Fibroblast of the conjunctiva (primary cell): ENCODE measurements around the gene PANX1.

ENCODE experiments used
- DNase-seq: peaks from one replicate; pipeline ENCODE4 v3.0.0-alpha.2; 2010; ENCODE audit warnings: low read depth

Gene PANX1

DNA sequence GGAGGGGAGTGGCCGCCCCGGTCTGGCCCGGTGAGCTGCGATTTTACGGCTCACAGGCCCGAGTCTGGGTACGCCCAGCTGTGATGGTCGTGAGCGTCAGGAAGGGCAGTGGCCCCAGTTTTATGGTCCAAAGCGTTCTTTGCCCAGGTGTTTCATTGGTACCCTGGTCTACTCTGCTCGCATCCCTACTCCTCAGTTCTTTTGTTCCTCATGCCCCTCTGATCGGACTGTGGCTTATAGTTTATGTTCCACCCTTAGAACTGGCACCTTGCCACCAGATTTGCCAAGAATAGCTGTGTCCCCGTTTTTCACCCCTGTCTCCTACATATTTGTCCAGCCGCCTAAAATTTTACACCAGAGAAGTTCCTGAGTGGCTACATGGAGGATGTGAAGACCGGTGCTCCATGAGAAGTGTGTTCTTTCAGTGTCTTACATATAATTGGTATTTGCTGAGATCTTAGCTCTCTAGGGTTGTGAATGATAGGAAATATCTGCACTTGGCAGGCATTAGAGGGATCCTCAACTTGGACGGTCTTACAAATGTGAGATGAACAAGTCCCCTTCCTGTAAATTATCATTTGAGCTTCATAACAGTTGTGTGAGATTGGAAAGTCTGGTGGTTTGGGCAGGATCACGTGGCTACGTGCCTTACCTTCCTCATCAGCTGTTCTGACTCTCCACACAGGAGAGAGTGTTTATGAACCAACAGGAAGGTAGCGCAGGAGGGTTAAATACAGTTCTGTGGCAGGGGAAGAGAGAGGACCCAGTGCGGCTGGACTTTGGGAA is 1.1 kb downstream of the PANX1 start:
- no peak for DNase-seq

DNA sequence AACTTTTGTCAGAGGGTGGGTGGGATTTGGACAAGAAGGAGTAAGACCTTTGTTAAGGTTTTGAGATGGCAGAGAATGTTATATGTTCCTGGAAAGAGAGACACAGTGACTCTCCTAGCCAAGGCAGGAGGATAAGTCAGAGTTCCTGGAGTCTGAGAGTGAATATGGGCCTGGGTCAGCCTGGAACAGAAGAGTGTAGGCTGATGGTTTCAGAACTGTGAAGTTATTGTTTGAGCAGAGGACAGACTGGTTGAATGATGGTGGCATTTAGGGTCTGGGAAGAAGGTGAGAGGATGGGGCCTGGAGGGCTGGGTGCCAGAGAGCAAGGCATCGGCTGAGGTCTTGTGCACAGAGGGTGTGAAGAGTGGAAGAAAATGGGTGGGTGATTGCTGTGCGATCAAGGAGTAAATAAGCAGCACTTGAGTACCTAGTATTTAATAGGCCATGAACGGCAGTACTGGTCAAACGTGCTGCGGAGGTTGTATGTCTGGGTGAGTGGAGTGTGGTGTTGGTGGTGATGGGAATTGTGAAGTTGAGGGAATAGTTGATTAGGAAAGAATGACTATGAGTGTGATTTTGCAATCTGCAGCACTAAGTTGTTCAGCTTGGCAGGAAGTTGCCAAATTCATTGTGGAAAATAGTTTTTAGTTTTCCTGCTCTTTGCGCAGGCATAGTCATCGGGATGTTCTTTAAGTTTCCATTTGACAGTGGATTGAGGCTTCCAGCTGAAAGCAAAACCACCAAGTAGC is 1.8 kb downstream of the PANX1 start:
- DNase-seq: peak; percentile 81

DNA sequence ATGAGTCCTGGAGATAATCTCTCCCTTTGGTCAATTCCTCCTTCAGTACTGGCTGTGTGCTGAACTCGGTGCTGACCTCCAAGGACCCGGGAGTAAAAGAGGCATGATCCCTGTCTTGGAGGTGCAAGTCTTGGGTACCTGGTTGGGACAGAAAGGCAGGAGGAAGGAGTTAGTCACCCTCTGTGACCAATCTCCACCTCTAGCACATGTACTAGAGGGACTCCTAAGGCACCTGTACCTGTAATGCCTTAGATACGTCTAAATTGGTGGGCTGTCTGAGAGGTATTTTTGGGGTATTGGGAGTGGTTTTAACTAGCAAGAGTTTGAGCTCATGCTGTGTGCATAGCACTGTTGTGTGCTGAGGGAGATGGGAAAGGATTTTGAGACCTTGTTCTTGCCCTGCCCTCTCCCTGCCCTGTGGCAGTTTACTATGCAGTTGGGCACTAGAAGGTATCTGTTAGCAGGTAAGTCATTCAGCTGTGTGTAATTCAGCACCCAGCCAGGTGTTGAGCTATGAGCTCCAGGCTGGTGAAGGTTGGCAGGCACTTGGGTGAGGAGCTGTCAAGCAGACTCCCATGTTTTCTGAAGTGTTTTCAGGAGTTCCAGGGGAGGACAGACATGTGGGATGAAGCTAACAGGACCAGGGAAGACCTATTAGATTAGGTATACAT is 2.5 kb downstream of the PANX1 start:
- no peak for DNase-seq

DNA sequence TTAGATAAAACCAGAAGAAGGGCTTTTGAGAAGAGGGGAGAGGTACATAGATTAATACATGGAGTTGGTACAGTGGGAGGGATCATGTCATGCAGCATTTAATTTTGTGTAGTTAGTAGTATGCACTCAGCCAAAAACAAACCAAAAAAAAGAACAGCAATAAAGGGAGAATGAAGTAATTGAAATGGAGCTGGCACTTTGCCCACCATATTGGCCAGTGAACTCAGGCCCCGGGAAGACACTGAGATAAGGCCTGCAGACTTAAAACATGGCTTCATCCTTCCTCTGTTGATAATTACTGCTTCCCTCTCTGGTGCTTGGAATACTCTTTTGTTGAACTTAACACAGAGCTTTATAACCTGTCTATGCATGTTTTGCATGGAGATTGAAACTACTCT is 3.1 kb downstream of the PANX1 start:
- DNase-seq: no peak

DNA sequence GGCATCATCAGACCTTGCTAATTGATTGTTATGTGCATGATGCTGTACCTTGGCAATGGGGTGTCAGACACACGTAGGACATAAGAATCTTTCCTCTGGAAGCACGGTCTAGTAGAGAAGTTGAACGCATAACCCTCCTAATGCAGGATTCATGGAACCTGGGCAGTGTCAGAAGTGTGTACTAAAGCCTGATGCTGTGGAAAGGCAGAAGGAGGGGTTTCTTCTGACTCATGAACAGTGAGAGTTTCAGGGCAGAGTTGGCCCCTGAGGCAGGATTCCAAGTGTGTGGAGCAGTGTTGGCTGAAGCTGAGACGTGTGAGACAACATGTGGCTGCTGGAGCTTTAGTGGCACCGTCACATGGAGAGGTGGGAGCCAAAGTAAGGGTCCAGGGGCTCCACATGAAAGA is 3.5 kb downstream of the PANX1 start:
- DNase-seq: peak; percentile 71

DNA sequence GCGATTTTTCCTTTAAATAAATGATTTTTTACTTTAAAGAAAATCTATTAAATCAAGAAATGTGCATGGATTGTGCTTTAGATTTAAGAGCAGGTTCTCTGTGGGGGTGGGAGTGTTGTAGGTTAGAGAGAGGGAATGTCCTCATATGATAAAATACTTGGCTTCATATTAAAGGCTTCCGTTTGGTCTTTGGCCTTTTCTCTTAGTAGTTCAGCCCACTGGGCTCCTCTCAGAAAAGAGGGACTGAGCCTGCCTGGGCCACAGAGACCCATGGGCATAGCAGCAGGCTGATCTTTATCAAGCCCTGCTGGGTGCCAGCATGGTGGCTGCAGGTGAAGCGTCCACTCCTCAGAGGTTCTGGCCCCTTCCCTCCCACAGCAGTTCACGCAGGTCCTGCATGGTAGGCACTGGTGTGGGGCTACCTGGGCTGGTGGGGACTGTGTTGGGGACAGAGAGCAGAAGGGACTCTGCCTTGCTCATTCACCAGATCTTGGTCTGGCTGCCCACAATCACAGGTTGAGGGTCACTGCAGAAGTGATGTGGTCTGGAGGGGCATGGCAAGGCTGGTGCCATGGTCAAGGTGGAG is 4.3 kb downstream of the PANX1 start:
- no peak for DNase-seq

DNA sequence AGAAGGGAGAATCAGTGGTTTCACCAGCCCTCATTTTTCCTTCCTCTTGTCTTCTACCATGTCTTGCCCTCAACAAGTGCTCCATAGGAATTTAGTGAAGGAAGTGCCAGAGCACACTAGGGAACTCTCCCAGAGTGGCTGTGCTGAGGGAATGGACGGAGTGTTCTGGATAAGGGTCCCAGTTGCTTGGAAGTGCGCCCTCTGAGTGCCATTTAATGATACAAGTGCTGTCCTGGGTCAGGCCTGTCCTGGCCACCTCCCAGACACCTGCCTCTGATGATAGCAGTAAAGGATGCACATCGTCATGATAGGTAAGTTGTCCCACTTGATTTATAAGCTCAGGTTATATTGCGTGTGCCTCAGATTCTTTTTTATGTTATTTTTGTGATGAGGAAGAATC is 5.1 kb downstream of the PANX1 start:
- no peak for DNase-seq

DNA sequence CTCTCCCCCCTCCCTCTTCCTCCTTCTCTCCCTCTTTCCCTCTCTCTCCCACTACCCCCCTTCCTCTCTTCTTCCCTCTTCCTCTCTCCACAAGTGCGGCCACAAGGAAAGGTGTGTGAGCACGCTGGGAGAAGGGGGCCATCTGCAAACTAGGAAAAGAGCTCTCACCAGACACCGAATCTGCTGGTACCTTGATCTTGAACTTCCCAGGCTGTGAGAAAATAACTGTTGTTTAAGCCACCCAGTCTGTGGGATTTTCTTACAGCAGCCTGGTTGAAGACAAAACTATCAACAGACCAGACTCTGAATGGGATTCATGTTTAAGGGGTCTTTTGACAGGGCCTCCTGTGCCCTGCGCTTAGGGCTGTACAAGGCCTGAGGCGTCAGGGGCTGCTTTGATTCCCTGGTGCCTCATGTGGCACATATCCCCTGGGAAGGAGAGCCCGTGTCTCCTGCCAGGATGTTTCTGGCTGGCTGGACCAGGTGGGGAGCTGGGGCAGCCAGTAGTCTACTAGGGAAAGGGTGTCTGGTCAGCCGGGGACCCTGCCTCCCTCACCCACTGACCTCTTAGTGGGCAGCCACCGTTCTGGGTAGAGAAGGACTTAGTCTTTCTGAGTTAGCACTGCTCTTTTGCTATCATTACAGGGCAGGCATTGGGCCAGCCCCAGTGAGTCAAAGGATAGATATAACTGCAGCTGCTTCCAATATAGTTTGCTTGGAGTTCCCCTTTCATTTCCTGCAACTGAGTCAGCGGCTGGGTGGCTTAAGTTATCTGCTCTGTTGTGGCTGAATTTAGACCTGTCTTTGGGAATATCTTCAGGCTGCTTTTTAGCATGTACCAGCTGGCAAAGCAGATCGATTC is 6.2 kb downstream of the PANX1 start:
- peak; percentile 82 for DNase-seq

DNA sequence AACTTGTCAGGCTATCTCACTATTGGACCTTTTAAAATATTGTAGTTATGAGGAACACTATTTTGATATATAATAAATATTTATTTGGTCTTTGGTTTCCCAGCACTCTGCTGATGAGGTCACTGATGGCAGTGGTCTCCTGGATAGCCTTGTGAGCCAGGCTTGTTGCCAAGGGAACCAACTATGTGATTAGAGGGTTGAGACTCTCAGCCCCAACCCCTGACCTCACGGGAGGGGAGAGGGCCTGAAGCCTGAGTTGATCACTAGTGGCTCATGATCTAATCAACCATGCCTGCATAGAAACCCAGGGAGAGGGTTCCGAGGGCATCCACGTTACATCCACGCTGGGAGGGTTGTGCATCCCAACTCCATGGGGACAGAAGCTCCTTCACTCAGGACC is 10.8 kb downstream of the PANX1 start:
- no peak for DNase-seq

DNA sequence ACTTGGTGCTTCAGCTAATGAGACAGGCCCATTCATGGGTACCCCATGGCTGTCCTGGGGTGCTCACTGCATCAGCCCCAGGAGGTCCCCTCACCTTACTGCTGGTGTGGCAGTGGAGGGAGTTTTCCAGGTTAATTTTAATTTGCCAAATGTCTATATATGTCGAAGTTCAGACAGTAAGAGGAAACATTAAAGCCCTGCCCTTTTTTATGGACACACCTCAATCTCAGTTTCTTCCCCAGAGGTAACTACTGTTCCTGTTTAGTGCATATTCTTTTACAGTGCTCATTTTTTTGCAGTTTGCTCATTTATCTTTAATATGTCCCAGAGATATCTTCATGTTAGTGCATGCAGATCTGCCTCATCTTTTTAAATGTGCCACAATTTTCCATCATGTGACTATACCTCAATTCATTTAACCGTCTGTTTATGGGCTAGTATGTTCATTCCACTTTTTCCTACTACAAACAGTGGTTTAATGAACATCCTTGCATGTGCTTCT is 11.6 kb downstream of the PANX1 start:
- no peak for DNase-seq

DNA sequence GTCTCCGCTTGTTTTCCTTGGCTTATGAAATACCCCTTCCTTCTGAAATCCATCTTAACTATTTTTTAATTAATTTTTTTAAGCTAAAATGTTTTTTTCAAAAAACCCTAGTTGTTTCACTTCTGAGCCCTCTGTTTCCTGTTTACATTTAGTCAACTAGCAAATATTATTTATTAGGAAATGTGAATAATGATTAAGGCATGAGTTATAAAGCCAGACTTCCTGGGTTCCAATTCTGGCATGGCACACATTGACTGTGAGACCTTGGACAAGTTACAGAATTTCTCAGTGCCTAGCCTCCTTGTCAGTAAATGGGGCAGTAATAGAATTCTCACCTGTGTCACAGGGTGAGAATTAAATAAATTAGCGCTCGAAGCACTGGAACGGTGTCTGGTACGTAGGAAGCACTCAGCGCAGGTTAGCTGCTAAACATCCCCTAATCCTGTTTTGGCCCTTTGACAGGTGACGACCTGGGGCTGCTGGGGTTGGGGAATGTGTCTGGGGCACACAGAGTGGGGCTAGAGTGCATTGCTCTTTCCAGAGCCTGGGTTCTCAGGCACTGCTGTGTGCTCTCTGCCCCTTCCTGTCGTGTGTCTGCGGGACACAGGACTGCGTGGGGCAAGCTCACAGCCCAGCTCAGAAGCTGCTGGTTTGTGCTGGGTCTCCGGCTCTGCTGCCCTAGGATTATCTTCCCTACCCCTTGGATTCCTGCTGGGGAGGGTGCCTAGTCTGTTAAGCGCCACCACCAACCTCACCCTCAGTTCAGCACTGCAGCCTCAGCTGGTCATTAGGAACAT is 13.1 kb downstream of the PANX1 start:
- DNase-seq: no peak

DNA sequence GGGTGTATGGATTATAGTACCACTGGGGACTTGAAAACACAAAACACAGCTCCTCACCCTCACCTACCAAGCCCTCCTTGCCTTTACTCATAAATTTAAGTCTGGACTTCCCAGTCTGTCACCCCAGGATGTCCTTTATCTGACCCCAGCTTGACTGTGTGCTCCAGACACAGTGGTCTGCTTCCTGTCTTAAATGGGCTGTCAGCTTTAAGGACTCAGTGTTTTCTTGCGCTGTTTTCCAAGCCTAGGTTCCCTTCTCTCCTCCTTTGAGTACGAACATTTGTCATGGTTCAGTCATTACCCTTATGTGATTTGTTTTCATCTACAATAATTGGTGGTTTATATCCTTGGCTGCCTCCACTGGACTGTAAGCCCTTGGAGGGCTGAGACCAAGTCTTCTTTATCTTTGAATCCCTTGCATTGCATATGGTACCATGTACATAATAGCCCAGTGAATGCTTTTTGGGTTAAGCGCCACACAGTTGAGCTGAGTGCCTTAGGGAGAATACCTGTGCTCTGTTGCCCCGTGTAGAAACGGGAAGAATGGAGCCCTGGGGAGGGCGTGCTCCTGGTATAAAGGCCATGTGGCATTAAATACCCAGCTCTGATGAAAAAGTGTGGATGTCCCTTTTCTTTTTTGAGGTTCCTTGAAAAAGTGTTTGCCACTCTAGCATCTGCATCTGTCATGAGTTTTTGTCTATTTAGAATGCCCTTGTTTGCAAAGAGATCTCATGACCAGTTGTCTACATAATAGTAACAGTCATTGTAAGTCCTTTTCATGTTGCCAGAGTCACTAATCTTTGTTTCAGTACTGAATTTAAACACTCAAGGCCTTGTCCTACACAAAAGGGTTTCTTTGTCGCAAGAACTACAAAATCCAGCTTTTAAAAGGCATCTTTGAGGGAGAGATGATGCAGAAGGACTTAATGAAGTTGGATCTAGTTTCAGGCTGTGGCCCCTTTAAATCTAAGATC is 14.0 kb downstream of the PANX1 start:
- DNase-seq: no peak

DNA sequence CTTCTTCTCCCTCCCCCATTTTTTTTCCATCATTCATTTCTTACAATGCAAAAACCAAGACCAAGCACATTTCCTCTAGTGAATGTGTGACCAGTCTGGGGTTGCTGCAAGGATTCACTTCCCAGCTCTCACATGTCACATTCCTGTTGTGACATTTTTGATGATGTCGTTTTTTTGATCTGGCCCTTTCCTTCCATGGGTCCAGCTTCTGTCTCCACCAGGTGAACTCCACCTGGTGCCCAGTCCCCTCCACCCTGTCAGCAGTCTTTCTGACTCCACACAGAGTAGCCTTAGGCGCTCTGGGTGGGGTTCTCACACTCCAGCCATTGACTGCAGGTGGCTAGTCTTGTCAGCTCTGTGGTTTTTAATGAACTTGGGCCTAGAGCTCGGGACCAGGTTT is 15.6 kb downstream of the PANX1 start:
- DNase-seq: no peak

DNA sequence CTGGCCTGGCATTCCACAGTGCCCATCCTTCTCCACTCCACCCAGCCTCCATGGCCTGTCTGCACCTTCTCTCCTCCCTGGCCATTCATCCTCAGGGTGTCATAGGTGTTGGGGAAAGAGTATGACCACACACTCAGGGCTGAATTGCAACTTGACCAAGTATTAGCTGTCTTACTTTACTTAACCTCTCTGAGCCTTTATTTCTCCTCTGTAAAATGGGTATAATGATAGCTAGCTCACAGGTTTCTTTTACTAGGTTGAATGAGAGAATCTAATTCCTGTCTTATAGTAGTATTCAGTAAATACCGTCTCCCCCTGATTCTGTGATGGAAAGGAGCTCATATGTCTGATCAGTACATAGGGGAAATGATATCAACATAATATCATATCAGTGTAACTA is 16.0 kb downstream of the PANX1 start:
- DNase-seq: no peak

DNA sequence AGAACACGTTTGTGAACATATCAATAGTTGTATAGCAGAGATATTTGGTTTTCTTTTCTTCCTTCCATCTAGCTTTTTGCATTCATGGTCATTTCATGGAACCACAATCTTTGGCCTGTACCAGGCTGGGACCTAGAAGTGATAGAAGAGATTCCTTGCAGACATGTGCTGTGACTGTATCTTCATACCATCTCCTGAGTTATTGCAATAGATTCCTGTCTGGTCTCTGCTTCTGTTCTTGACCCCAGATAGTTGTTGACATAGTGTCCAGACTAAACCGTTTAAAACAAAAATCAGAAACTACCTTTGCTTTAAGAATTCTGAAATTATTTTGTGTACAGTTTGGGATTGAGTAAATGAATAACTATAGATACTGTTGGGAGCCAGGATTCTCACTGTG is 16.8 kb downstream of the PANX1 start:
- DNase-seq: no peak

DNA sequence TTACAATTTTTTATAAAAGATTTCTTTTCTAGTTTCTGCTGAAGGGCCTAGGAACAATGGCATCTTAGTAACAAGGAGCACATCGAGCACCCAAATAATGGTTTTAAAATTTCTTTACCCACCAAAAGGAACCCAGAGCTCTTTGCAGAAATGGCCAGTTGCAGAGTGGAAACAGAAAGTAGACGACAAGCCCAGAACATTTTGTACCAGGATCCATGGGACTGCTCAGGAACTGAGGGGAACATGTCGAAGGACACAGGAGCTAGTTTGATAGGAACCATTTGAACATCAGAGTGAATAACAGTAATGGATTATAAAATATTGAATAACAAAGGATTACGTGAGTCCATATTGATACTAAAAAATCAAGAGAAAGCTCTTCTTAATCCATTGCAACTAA is 17.3 kb downstream of the PANX1 start:
- no peak for DNase-seq

DNA sequence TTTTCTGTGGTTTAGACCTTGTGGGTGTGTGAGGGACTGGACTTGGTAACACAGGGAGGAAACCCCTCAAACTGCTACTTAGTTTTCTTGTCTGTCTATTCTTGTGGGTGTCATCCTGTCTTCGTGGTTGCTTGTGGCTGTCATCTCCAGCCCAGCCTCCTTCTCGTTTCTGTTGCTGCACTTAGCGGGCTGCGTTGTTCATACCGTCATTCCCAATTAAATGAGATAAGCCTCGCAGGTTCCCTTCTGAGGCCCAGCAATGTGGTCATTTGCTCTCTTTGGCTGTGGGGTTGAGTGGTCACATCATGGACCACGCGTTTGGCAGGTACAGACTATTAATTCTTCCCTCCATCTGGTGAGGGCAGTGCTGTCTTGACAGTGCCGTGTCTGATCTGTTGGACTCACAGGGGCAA is 18.8 kb downstream of the PANX1 start:
- no peak for DNase-seq

DNA sequence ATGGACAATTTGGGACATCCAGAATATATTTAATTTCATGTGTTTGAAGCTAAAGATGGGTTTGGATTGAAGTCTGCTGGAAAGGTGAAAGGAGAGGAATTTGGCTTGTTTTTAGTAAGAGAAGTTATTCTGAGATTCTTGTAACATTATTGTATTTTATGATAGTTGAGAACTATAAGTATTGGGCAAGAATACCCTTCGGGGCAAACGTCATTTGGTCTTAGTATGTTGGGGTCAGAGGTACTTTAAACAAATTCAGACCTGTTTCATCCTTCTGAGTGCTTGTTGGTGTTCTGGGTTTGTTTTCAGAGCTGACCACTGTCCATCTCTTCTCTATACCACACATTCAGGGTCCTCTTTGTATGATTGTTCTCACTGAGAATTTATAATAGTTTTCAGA is 19.5 kb downstream of the PANX1 start:
- no peak for DNase-seq

DNA sequence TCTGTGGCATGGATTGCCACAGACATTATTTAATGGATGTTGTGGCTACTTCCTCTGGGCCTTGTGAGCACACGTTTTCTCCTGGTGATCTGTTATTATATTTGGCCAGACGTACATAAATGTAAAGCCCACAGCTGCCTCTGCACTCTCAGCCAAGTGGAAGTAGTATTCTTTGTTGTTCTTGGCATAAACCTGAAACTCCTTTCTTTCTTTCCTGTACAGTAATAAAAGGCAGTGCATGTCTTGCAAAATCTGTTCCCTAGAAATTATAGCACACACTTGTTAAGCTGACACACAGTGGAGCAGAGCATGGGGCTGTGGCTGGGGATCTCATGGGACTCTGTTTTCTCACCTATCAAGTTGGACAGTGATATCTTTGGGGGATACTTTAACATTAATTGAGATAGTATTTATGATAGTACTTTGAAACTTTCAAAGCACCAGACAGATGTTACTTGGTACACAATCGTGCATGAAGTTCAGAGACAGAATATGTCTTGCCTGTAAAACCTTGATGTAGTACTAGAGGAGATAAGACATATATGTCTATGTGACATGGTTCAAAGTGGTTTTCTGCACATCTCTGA is 20.9 kb downstream of the PANX1 start:
- DNase-seq: peak; percentile 69
